T-helper 1 cell treated with Interleukin-12 subunit alpha and Interleukin-12 subunit beta and Interleukin-4 antibody, amounts not matched to agents 30 ng/mL and 1 ng/mL, for 36 hours (primary cell): ENCODE data around the gene UNC13A. TPM values are rescaled to one million over a fixed set of nuclear protein-coding genes. Genes with fewer than 3 reads are reported as not detected.

ENCODE experiments used
- intact Hi-C: fragments of 100-400 bp; cut with micrococcal nuclease; formaldehyde crosslinking; loops from one replicate; pipeline ENCODE4 v1.15.1; 2024
- total RNA-seq: library from RNA; stranded (reverse); gene quantifications from 2 replicates; pipeline ENCODE4 v1.2.3, GENCODE V29; 2022

Gene UNC13A
- total RNA-seq, 1 donor from 2014 or later, result 0.27 TPM

DNA sequence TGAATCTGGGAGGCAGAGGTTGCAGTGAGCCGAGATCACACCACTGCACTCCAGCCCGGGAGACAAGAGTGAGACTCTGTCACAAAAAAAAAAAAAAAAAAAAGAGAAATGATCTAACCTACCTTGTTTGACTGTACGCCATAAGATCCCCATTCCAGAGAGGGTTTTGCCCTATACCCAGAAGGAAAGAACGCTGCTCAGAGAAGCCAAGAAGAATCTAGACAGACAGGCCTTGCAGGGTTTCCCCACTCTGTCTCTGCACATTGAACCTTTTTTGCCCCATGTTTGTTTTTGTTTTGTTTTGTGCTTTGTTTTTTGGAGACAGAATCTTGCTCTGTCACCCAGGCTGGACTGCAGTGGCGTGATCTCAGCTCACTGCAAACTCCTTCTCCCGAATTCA lies 23.7 kb upstream of the UNC13A start:
- intact Hi-C loops, result no loop called here

DNA sequence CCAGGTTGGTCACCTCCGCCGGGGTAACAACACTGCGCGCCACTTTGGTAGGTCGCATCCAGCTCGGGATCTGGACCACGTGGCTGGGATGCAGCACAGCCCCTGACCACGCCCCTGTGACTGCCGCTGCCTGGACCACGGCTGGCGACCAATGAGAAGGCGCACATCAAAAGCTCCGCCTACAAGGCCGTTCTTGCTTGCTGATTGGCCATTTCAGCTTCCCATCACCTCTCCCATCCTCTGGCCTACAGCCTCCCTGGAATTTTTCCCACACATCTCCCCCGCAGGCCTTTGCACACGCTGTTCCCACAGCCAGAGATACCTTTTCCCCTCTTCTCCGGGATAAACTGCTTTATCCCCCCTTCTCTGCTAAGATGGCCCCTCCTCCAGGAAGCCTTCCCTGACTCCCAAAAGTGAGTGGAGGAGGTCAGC lies 18.6 kb upstream of the UNC13A start:
- intact Hi-C loops, result no loop called here

DNA sequence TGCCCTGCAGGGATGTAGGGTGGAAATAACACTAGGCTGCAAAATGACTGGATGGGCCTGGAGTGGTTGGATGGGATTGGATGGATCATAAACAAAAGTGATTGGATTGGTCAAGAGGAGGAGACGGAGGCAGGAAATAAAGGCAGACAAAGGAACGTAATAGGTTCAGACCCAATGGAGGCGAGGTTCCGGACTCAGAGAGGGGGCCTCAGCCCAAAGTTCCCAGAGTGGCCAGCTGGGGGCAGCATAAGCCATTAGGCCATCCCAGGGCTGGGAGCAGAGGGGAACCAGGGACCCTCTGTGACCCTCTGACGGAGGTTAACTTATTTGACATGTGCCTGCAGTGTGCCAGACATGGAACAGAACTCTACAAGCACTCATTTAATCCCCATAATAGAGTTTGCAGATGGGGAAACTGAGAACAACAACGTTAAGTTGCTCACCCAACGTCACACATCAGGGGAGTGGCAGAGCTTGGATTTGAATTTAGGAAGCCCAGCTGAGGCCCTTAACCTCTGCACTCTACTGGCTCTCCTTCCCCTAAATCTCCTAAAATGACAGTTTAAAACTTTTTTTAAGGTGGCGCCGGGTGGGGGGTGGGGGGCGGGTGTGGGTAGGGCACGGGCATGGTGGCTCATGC lies 15.8 kb upstream of the UNC13A start:
- intact Hi-C loops, result loop anchor here (1.0 to 2.0 kb wide), 5 partner anchors 62 to 228 kb away; no protein-coding TSS in a partner anchor

- intact Hi-C loops, result no loop called here
Measured at GRCh38 chr19:17695198-17695597, 7.0 kb upstream of the UNC13A start.

GRCh38 chr19:17692566-17692965 lies 4.4 kb upstream of the UNC13A start:
- intact Hi-C loops, result no loop called here

DNA sequence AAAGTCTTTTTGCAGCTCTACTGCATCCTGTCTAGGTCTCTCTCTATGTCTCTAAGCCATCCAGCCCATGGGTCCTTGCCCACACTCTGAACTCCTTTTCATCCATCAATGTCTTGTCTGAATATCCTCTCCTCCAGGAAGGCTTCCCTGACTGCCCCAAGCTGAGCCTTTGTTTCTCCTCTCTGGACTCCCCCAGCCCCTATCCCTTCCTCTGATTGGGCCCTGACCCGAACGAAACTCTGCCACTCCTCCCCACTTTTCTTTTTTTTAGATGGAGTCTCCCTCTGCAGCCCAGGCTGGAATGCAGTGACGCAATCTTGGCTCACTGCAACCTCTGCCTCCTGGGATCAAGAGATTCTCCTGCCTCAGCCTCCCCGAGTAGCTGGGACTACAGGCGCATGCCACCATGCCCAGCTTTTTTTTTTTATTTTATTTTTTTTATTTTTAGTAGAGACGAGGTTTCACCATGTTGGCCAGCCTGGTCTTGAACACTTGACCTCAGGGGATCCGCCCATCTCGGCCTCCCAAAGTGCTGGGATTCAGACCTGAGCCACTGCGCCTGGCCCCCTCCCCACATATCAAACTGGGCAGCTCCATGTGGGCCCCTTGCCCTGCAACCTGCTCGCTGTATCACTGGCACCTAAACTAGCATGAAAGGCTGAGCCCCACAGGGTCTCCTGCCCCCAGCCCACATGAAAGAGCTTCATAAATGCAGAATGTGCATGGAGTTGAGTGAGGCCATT lies 870 bp upstream of the UNC13A start:
- intact Hi-C loops, result no loop called here

DNA sequence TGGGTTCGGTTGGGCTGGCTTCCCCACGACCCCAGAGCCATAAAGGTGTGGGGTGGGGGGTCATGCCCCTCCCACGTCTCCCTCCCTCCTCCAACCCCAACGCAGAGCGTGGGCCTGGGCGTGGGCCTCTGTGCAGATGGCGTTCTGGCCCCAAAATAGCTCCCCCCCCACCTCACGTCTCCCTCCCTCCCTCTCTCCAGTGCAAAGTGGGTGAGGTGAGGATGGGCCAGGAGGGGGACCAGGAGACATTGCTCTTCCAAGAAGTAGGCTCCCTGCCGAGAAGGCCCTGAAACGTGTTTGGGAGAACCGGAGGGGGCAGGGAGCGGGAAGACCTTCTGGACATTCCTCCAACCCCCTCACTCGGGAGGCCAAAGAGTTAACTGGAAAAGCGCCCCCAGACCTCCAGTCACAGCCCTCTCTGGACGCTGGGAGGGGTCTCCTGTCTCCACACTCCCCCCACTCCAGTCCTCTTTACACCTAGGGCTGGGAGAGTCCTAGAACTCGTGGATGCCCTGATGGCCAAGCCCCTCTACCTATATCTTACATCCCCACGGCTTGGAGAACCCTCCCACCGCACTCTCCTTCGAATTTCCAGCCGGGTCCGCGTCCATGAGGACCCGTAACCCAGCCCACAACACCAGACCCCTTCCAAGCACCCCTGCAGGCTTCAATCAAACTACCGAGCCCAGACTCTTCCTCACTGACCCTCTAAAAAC lies 855 bp downstream of the UNC13A start:
- intact Hi-C loops, result no loop called here

- intact Hi-C loops, result no loop called here
Measured at GRCh38 chr19:17686592-17687024, 1.5 kb downstream of the UNC13A start.

- intact Hi-C loops, result no loop called here
Measured at GRCh38 chr19:17686023-17686521, 2.1 kb downstream of the UNC13A start.

DNA sequence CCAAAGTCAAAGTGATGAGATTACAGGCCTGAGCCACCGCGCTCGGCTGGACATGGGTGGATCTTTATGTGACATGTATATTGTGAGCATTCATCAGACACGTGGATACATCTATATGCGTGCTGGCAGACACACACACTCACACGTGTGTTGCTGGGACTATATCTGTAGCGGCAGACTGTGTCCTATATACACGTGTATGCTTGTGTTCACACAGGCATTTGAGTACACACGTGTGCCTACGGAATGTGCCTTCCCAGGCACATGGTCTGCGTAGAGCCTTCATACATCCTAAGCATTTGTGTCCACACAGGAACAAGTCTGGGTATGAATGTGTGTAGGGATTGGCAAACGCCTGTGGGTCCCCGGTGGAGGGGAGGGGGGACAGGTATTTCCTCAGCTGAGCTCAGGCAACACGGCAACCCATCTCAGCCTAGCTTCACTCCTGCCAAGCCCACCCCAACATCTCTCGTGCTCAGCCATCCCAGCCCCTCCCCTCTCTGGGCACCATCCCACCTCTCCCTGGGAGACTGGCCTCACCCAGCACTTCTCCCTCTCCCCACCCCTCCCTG lies 2.6 kb downstream of the UNC13A start:
- intact Hi-C loops, result no loop called here

DNA sequence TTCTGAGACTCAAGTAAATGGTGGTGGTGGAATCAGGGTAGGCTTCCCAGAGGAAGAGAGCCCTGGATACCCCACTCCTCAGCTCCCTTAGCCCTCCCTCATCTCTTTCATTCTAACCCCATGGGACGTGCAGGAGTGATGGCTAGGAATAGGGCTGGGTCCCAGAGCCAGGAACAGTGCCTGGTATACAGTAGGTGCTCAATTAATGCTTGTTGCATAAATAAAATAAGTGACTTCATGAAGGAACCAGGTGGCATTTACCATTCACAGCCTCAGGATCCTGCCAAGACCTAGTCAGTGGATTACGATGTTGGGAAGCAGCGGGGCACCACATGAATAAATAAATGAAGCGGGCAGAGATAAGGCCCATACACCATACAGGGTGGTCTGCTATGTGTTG lies 3.9 kb downstream of the UNC13A start:
- intact Hi-C loops, result no loop called here

DNA sequence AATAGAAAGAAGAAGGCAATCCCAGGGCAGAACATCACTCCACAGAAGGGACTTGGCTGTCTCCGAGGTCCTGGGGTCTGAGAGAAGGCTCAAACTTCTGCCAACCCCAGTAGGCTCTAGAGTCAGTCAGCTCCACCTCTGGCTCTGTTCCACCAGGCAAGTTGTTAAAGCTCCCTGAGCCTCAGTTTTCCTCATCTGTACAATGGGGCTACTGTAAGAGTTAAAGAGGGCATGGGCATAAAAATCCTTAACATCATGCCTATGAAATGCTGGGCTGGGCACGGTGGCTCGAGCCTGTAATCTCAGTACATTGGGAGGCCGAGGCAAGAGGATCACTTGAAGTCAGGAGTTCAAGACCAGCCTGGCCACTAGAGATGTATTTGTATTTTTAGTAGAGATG lies 5.1 kb downstream of the UNC13A start:
- intact Hi-C loops, result no loop called here

GRCh38 chr19:17682273-17682672 lies 5.9 kb downstream of the UNC13A start:
- intact Hi-C loops, result no loop called here

GRCh38 chr19:17681505-17682125 lies 6.5 kb downstream of the UNC13A start:
- intact Hi-C loops, result no loop called here

DNA sequence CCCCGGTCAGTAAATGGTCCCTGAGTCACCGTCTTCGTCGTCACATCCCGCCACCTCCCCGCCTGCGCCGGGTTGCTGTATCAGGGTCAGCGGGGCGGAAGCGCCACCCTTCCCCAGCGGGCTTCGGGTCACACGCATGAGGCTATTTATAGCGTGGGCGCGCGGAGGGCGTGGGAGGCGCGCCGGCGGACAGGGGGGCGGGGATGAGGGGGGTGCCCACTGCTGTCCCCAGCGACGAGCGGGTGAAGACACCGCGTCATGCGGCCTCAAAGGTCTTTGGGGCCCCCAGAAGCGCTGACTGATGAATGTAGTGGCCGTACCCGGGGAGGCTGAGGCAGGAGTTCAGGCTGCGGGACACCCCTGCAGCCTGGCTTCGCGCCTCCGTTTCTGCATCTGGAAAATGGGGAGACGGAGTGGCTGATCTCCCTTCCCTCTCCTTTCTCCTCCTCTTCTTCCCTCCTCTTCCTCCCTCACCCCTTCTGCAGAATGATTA lies 7.9 kb downstream of the UNC13A start:
- intact Hi-C loops, result no loop called here

GRCh38 chr19:17679526-17680229 lies 8.5 kb downstream of the UNC13A start:
- intact Hi-C loops, result no loop called here

DNA sequence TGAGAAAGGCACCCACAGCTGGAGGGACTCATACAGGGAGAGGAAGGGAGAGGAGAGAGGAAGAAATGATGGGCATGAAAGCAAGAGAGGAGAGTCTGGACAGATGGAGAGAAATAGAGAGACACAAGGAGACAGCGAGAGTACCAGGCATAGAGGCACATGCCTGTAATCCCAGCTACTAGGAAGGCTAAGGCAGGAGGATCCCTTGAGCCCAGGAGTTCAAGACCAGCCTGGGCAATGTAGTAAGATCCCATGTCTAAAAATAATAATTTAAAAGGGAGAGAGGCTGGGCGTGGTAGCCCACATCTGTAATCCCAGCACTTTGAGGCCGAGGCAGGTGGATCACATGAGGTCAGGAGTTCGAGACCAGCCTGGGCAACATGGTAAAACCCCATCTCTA lies 9.3 kb downstream of the UNC13A start:
- intact Hi-C loops, result no loop called here

- intact Hi-C loops, result no loop called here
Measured at GRCh38 chr19:17677002-17677401, 11.2 kb downstream of the UNC13A start.

DNA sequence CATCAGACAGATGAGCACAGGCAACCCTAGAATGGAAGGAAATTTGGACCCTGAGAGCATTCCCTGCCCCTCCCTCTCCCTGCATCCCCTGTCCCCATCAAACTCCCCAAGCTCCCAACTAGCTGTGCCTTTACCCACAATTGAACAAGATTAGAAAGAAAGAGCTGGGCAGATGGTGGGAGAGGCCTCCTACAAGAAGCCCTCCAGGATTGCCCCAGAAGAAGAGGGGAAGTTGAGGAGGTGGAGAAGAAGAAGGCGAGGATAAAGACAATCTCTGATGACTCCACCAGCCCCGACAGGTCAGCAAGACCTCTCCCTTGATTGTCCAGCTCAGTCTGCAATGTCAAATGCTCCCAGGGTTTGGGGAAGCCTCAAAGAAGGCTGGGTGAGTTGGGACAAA lies 11.9 kb downstream of the UNC13A start:
- intact Hi-C loops, result no loop called here
